ENCODE results near the gene SLC66A2.

Gene SLC66A2

GRCh38 chr18:79970419-79971133 lies 19.1 kb upstream of the SLC66A2 start:
- no peak for DNase-seq

DNA sequence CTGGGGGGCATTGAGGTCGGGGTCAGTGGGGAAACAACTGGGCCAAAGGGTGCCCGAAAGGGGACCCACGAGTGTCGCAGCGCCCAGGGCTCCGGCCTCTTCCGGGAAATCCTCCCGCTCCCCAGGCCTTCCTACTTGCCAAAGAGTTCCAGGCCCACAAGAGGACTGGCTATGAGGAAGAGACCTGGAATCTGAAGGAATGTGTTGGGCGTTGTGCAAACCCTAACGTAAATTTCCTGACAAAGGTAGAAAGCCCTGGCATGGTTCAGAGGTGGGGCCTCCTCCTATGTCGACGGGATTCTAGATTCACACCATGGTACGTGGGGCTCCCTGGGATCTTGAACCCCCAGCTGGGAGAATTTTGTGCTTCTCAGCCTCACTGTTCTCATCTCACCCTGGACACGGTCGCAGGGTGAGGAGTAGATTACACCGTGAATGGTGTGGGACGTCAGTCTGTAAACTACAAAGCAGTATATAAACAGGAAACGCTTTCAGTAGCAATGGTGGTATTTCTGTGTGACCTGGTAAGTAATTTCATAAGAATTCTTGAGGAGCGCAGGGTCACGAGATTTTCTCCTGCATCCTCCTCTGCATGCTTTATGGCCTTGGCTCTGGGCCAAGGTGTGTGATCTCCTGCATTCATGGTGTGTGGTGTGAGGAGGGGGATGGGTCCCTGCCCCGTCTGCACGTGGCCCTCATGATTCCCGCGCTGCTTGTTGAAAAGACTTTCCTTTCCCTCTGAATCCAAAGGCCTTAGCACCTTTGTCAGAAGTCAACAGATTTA lies 13.9 kb upstream of the SLC66A2 start:
- DNase-seq = peak in 1 of 2 experiments; percentile 20

- DNase-seq = peak in 1 of 2 experiments; percentile 30
Observed at GRCh38 chr18:79964330-79965118, 13.1 kb upstream of the SLC66A2 start, which contains the start of gene HSBP1L1. Gene HSBP1L1, plus strand, starts transcription at chr18:79964643. Its CDS starts 93 bp downstream, at chr18:79964736.

DNA sequence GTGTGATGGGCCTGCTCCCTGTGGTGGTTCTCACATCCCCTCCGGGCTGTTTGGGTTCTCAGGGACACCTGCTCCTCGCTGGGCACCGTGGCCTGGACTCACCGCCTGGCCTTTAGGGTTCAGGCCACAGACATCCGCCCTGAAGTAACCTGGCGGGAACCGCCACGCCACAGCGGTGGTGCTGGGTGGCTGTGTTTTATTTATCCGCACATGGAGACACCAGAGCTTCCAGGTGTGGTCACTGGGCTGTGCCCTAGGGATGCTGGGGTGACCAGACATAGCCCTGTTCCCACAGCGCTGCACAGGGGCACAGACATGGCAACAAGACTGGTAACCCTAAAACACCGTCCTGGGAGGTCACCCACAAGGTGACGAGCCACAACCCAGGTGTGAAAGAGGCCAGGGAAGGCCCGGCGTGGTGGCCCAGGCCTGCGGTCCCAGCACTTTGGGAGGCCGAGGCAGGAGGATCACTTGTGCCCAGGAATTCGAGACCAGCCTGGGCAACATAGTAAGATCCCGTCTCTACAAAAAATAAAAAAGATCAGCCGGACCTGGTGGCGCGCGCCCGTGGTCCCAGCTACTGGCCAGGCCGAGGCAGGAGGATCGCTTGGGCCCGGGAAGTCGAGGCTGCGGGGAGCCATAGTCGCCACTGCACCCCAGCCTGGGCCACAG lies 12.3 kb upstream of the SLC66A2 start:
- no peak for DNase-seq

DNA sequence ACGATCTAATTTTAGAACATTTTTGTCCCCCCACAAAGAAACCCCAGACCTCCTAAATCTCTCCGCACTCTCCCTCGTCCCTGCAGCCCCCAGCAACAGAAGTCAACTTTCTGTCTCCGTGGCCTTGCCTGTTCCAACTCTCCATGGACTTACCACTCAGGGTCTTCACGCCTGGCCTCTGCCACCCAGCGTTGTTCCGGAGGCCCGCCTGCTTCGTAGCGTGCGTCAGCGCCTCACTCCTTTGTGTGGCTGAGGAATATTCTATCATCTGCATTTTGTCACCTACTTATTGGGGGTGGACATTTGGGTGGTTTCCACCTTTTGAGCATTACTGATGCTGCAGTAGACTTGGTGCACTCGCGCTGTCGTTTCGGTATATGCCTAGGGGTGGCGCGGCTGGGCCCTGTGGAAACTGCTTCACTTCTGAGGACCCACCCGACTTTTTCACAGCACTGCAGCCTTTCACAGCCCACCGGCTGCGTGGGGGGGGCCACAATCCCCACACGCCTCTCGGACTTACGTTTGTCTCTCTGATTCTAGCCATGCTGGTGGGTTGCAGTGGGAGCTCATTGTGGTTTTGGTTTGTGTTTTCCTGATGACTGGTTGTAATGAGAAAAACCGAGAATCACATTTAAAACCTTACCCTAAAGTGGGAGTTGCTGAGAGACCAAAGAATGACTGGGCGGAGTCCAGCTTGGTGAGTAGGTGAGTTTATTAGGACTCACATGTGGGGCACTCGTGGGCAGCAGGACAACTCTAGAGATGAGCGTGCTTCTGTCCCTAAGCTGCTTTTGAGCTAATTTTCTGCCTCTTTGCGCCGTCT lies 11.6 kb upstream of the SLC66A2 start:
- DNase-seq = no peak

- no peak for DNase-seq
Observed at GRCh38 chr18:79962311-79962710, 10.9 kb upstream of the SLC66A2 start.

- DNase-seq = no peak
Observed at GRCh38 chr18:79961527-79962291, 10.3 kb upstream of the SLC66A2 start.

DNA sequence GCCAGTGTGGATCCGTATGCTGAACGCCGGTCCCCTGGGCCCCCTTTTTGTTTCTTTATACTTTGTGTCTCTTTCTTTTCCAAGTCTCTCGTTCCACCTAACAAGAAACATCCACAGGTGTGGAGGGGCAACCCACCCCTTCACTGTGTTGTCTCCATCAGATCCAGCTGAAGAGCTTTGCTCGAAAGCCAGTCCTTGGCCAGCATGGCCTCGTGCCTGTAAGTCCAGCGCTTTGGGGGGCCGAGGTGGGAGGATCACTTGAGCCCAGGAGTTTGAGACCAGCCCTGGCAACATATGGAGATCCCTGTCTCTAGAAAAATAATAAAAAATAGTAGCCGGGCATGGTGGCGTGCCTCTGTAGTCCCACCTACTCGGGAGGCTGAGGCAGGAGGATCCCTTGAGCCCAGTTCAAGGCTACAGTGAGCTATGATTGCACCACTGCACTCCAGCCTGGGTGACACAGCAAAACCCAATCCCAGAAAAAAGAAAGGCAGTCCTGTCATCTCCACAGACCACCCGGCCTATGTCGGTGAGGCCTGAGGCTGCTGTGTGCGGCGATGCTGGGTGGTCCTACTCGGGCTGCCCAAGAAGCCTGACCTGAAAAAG lies 9.6 kb upstream of the SLC66A2 start:
- no peak for DNase-seq

DNA sequence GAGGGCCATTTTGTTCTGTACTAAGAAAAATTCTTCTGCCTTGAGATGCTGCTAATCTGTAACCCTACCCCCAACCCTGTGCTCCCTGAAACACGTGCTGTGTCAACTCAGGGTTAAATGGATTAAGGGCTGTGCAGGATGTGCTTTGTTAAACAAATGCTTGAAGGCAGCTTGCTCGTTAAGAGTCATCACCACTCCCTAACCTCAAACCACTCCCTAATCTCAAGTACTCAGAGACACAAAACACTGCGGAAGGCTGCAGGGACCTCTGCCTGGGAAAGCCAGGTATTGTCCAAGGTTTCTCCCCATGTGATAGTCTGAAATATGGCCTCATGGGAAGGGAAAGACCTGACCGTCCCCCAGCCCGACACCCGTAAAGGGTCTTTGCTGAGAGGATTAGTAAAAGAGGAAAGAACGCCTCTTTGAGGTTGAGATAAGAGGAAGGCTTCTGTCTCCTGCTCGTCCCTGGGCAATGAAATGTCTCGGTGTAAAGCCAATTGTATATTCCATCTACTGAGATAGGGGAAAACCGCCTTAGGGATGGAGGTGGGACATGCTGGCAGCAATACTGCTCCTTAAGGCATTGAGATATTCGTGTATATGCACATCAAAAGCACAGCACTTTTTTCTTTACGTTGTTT lies 8.8 kb upstream of the SLC66A2 start:
- peak; percentile 47 to 84 for DNase-seq

DNA sequence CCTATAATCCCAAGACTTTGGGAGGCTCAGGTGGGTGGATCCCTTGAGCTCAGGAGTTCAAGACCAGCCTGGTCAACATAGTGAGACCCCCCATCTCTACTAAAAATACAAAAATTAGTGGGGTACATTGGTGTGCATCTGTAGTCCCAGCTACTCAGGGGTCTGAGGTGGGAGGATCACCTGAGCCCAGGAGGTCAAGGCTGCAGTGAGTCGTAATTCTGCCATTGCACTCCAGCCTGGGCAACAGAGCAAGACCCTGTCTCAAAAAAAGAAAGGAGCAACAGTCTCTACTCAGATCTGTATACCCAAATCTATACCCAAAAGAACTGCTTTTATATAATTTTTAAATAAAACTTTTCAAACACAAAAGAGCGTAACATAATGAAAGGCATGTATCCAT lies 7.5 kb upstream of the SLC66A2 start:
- no peak for DNase-seq

- DNase-seq = no peak
Observed at GRCh38 chr18:79956276-79956675, 4.8 kb upstream of the SLC66A2 start.

DNA sequence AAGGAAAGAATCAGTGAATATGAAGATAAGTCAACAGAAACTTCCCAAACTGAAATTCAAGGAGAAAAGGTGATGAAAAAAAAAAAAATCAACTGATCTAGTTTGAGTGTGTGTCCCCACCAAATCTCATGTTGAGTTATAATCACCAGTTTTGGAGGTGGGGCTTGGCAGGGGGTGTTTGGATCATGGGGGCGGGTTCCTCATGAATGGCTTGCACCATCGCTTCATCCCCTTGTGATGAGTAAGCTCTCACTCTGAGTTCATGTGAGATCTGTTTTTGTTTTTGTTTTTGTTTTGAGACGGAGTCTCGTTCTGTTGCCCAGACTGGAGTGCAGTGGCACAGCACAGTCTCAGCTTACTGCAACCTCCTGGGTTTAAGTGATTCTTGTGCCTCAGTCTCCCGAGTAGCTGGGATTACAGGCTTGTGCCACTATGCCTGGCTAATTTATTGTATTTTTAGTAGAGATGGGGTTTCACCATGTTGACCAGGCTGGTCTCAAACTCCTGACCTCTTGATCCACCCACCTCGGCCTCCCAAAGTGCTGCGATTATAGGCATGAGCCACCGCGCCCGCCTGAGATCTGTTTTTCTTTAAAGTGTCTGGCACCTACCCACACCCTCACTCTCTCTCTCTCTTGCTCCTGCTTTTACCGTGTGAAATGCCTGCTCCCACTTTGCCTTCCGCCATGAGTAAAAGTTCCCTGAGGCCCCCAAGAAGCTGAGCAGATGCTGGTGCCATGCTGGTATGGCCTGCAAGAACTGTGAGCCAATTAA lies 4.0 kb upstream of the SLC66A2 start:
- DNase-seq = no peak

GRCh38 chr18:79954791-79955190 lies 3.3 kb upstream of the SLC66A2 start:
- no peak for DNase-seq

DNA sequence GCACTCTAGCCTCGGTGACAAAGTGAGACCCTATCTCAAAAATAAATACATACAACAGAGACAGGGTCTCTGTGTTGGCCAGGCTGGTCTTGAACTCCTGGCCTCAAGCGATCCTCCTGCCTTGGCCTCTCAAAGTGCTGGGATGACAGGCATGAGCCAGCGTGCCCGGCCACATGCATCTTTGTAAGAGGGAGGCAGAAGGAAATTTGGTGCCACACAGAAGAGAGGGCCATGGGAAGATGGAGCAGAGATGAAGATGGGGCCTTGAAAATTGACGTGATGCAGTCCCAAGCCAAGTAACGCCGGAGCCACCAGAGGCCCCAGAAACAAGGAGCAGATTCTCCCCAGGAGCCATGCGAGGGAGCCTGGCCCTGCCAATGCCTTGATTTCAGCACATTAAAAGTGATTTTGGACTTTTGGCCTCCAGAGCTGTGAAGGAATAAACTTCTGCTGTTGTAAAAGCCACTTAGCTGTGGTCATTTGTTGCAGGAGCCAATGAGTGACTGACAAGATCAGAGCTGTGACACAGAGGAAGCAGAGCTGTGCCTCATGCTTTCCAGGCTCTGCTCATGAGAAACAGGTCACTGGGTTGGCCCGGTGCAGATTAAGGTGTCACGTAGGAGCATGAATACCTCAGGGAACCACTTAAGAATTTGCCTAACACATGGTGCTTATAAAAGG lies 2.7 kb upstream of the SLC66A2 start:
- no peak for DNase-seq

- no peak for DNase-seq
Observed at GRCh38 chr18:79952996-79953559, 1.6 kb upstream of the SLC66A2 start.

DNA sequence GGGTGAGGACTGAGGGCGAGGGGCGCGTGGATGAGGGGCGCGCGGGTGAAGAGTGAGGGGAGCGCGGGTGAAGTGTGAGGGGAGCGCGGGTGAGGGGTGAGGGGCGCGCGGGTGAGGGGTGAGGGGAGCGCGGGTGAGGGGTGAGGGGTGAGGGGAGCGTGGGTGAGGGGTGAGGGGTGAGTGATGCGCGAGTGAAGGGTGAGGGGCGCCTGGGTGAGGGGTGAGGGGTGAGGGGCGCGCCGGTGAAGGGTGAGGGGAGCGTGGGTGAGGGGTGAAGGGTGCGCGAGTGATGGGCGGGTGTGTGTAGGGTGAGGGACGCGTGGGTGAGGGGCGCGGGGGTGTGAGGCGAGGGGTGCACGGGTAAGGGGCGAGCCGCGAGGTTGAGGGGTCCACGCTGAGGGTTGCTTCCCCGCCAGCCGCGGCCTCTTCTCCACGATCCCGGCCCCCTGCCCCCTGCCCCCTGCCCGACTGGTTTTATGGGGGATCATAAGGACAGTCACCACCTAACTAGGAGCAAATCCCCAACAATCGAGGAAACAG lies 1.1 kb upstream of the SLC66A2 start:
- DNase-seq = no peak

- peak in 1 of 2 experiments; percentile 11 for DNase-seq
Observed at GRCh38 chr18:79950515-79951341, 725 bp downstream of the SLC66A2 start.
